AG10803 (cell line): ENCODE results near the gene EML6.

Source experiments
- DNase-seq: peaks from one replicate; pipeline ENCODE4 v3.0.0; 2010; ENCODE audit warnings: low read depth
- H3K4me3 ChIP-seq: 2 replicates; pipeline ENCODE4 v1.5.1; 2011; ENCODE audit warnings: mild to moderate bottlenecking, low read length, control low read depth
- TF ChIP-seq, protein P1 (sequence below): conservative IDR thresholded peaks from 2 replicates; pipeline ENCODE4 v1.5.1; 2011; ENCODE audit warnings: mild to moderate bottlenecking, low read length, control low read depth, inconsistent platforms

EML6 gene

GRCh38 chr2:54941248-54941984 is 218.0 kb downstream of the EML6 start:
- no peak for DNase-seq

GRCh38 chr2:54942373-54942772 is 218.9 kb downstream of the EML6 start:
- no peak for DNase-seq
- TF ChIP-seq, protein P1, sequence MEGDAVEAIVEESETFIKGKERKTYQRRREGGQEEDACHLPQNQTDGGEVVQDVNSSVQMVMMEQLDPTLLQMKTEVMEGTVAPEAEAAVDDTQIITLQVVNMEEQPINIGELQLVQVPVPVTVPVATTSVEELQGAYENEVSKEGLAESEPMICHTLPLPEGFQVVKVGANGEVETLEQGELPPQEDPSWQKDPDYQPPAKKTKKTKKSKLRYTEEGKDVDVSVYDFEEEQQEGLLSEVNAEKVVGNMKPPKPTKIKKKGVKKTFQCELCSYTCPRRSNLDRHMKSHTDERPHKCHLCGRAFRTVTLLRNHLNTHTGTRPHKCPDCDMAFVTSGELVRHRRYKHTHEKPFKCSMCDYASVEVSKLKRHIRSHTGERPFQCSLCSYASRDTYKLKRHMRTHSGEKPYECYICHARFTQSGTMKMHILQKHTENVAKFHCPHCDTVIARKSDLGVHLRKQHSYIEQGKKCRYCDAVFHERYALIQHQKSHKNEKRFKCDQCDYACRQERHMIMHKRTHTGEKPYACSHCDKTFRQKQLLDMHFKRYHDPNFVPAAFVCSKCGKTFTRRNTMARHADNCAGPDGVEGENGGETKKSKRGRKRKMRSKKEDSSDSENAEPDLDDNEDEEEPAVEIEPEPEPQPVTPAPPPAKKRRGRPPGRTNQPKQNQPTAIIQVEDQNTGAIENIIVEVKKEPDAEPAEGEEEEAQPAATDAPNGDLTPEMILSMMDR: no peak
- H3K4me3 ChIP-seq: no peak overlapping the region

More at GRCh38 chr2:54941248-54941984, 218.0 kb downstream of the EML6 start:
- TF ChIP-seq, protein P1: no peak
- H3K4me3 ChIP-seq: no peak overlapping the region

DNA sequence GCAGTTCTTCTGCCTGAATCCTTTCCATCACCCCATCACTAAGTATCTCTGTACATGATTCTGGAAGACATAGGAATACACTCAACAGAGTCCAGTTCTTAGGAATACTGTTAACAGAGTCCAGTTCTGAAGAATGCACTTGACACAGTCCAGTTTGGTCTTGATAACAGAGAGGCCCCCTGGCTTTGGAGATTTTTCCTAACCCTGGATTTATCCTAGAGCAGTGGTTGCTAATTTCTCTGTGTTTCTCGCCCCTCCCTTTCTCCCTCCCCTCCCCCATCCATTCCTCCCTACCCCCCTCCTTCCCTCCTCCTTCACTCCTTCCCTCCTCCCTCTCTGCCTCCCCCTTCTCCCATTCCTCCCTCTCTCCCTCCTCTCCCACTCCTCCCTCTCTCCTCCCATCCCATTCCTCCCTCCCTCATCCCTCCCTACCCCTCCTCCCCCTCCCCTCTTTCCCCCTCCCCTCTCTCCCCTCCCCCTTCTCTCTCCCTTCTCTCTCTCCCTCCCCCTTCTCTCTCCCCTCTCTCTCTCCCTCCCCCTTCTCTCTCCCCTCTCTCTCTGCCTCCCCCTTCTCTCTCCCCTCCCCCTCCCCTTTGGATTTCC is 221.4 kb downstream of the EML6 start:
- no peak for DNase-seq
- TF ChIP-seq, protein P1: no peak
- H3K4me3 ChIP-seq: no peak overlapping the region

DNA sequence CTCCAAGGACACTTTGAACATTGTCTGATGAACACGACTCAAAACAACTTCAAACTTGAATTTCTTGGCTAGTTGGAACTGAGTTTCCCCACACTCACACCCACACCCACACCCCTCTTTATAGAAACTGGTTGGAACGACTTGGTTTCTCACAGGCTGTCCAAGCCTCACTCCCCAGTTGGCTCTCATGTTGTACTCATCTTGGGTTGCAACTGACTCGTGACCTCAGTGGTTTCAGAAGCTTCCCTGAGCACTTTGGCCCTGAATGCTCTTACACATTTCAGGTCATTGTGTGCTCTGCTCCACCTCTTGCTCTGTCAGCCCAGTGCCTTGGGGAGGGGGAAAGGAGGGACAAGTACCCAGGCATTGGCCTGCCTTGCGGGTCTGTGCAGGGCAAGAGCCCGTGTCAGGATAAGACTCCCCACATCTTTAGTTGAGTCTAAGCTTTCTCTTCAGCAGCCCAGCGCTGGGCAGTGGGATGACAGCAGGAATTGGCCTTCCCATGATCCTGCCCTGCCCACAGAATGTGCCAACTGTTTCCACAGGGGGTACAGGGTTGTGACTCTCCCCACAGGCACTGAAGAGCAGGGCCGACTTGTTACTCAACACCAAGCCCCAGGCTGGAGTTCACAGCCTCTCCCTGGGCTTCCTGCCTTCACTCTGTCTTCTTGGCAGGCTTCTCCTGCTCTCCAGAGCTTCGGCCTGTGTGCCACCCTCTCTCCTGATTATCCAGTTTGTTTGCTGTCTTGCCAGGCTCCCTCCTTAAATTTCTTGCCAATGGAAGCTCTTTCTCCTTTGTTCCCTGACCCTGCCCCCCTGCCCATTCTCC is 222.1 kb downstream of the EML6 start:
- H3K4me3 ChIP-seq: no peak overlapping the region
- TF ChIP-seq, protein P1: no peak; the same call in 1 of the 2 replicates
- DNase-seq: peak; percentile 90

DNA sequence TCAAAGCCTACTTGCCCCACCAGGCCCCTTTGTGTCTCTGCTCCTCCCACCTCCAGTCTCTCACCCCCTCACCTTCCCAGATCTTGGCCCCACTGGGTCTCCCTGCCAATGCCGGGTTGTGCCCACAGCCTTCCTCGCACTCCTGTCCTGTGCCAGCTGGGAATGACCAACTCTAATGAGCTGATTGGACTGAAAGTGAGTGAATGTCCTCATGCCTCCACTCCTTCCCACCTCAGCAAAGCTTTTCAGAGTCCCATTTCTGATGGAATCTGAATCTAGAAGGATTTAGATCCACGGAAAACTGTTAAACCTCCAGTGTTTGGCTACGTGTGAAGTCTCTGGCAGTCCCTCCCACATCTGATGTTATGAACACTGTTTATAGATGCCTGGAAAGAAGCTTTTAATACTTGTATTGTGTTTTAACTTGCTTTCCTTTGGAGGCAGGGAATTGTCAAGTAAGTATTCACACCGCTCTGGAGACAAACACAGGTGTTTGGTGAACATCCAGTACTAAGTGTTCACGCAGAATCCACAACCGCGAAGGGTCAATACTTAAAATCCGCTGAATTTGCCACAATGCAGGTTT is 222.9 kb downstream of the EML6 start:
- no peak for DNase-seq
- H3K4me3 ChIP-seq: no peak overlapping the region
- TF ChIP-seq, protein P1: no peak

- DNase-seq: no peak
- TF ChIP-seq, protein P1: no peak
- H3K4me3 ChIP-seq: no peak overlapping the region
Observed at GRCh38 chr2:54947136-54947535, 223.7 kb downstream of the EML6 start.
